Esophagus muscularis mucosa (tissue), 3 donors: ENCODE data around the gene FANCC.

ENCODE experiments used
- POLR2A ChIP-seq: fragments of 450-650 bp; IDR thresholded peaks from one replicate; pipeline ENCODE4 v1.6.1; 2017; ENCODE audit warnings: antibody characterized with exemption, moderate library complexity, mild to moderate bottlenecking, low read depth
- TF ChIP-seq, protein P1 (sequence below), 3 experiments: fragments of 200-600 bp in 2 of 3; fragments of 450-650 bp in 1 of 3; sonication (generic) in 2 of 3; IDR thresholded peaks; one replicate each; pipeline ENCODE4 v1.5.1; 2017 to 2019; ENCODE audit warnings: antibody characterized with exemption in 3 of 3, mild to moderate bottlenecking in 2 of 3, moderate library complexity in 1 of 3

DNA sequence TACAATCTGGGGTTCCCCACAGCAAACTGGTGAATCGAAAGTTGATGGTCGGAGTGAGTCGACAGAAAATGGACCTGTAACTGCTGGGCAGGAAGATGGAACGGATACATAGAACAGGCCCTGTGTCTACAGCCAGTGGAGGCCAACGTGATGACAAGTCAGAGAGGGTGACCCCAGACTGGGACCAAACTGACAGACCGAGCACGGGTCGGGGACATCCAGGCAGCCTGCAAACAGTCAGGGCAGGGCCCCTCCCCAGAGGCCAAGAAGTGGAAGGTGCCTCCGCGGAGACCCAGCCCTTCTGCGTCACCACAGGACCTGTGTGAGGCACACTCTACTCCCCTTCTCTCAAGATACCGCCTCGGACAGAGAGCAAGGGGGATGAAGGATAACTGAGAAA, 25.1 kb upstream of the FANCC start:
- TF ChIP-seq, protein P1, sequence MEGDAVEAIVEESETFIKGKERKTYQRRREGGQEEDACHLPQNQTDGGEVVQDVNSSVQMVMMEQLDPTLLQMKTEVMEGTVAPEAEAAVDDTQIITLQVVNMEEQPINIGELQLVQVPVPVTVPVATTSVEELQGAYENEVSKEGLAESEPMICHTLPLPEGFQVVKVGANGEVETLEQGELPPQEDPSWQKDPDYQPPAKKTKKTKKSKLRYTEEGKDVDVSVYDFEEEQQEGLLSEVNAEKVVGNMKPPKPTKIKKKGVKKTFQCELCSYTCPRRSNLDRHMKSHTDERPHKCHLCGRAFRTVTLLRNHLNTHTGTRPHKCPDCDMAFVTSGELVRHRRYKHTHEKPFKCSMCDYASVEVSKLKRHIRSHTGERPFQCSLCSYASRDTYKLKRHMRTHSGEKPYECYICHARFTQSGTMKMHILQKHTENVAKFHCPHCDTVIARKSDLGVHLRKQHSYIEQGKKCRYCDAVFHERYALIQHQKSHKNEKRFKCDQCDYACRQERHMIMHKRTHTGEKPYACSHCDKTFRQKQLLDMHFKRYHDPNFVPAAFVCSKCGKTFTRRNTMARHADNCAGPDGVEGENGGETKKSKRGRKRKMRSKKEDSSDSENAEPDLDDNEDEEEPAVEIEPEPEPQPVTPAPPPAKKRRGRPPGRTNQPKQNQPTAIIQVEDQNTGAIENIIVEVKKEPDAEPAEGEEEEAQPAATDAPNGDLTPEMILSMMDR (IDR thresholded peaks at IDR 0.05) = no peak
- TF ChIP-seq POLR2A = no peak
